Dermis lymphatic vessel endothelial cell (primary cell): ENCODE data around the gene TBX15. TPM values are rescaled to one million over a fixed set of nuclear protein-coding genes. Genes with fewer than 3 reads are reported as not detected.

ENCODE experiments used
- total RNA-seq: library from RNA; depleted of rRNA; stranded (reverse); fragments of >200 nt; gene quantifications from 2 replicates; pipeline ENCODE4 v1.2.1, GENCODE V29; 2014

The TBX15 gene
- total RNA-seq: 0.11 and 1.0 TPM in 2 replicates

GRCh38 chr1:118988186-118989005, at the start of gene TBX15:
Gene TBX15, minus strand, starts transcription at chr1:118988343. Its CDS starts 548 bp downstream, at chr1:118987795.

Other genes starting within 250 kb of the TBX15 start
- 17.9 and 22.1 TPM in 2 replicates for gene WARS2, start 152.3 kb upstream of the TBX15 start, total RNA-seq